HuH-7.5 (cell line): ENCODE results near the gene YKT6.

ENCODE experiments used
- DNase-seq: peaks from one replicate; pipeline ENCODE4 v3.0.0; 2011; ENCODE audit warnings: low spot score

The YKT6 gene

DNA sequence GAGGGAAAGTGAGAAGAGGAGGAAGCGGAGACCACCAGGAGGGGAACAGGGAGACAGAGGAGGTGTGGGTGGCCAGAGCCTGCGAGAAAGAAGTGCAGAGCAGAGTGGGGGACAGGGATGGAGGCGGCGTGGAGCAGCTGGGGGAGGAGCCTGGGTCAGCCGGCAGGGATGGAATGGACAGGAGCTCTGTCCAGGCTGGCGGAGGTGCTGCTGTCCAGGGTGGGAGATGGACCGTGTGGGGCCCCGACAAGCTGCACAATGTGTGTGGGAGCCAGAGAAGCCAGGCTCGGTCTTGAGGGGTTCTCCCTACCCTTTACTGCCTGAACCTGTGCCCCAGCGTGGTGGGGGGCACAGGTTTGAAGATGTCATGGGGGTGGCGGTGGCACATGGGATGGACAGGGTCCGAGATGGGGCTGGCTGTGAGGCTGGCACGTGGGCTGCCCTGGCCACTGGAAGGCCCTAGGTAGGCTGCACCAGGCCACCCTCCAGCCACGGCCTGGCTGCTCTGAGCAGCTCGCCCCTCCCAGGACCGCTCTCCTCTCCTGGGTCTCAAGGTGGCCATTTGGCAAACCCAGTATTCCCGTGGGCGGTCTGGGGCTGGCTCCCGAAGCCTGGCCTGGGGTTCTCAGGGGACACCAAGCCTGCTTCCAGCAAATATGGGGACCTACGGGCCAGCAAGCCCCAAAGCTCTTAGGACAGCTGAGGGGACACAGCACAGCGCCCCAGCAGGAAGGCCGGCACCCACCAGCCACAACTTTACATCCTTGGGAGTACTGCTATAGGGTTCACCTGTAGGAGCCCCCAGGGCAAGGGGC, 32.3 kb downstream of the YKT6 start:
- DNase-seq, result no peak

DNA sequence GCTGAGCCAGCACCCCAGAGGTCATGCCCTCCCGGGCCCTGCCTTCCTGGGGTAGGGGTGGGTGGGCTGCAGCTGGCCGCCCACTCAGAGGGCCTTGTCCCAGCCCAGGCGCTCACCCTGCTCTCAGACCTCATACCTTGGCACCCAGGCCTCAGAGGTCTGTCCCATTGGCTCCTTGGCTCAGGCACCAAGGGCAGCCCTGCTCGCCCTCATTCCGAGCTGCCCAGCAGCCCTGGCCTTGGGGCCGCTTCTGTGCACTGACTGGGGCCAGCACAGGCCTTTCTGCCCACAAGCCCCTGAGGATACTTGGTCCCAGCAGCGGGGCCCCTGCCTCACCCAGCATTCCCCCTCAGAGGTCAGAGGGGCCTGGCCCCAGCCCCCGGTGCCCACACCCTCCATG, 34.3 kb downstream of the YKT6 start:
- no peak for DNase-seq

DNA sequence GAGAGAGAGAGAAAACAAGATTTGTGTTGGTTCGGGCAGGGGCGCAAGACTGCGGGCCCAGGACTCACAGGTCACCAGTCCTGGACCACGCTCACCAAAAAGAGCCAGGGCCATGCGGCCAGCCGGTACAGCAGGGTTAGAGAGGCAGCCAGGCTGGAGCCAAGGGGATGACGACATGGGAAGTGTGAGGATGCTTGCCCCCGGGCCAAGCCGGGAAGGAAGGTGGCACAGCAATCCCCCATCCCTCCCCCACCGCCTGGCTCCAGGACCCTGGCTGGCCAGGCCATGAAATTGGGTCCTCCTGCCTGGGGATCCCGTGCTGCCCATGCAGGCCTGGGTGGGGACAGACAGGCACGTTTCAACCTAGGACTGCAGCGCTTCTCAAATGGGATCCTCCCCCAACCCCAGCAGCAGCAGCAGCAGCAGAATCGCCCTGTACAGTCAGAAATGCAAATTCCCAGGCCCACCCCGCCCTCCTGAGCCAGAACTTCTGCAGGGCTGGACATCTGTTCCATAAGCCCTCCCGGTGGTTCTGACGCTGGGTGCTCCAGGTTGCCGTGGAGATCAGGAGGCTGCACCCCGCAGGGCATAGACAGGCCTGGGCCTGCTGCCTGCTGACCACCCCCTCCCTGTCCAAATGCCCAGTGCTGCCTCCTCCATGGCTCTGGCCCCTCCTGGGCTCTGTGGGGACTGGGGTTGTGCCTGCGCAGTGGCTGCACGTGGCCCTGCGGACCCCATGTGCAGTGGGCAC, 35.0 kb downstream of the YKT6 start:
- DNase-seq, result no peak

DNA sequence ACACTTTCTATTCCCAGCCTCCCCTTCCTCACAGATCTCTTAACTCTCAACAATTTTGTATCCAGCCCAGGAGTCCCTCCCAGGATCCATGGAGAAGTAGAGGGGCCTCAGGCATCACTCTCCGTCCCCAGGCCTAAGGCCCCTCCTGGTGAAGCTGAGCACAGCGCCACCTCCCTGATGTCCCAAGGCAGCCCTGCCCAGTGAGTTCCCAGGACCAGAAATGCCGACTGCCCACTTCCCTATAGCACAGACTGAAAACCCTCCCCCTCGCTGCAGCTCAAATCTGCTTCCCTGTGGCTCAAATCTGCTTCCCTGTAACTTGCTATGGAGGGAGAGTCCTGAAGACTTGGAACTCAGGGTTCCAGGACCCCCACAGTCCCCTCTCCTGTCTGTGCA, 35.6 kb downstream of the YKT6 start:
- DNase-seq, result no peak

DNA sequence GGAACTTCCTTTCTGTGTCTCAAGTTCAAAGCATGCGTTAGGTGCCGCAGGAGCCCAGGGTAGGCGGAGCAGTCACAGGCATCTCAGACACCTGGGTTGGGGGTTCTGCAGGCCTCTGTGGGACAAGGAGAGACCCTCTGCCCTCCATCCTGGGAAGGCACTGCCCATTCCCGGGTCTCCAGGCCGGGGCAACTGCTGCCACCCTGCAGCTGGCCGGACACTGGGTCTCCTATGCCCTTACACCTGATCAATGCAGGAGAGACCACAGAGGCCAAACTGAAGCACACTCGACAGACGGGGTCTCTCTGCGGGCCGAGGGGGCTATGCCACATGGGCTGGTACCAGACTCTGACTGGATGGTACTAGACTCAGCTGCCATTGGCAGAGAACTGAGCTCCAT, 36.9 kb downstream of the YKT6 start:
- no peak for DNase-seq

DNA sequence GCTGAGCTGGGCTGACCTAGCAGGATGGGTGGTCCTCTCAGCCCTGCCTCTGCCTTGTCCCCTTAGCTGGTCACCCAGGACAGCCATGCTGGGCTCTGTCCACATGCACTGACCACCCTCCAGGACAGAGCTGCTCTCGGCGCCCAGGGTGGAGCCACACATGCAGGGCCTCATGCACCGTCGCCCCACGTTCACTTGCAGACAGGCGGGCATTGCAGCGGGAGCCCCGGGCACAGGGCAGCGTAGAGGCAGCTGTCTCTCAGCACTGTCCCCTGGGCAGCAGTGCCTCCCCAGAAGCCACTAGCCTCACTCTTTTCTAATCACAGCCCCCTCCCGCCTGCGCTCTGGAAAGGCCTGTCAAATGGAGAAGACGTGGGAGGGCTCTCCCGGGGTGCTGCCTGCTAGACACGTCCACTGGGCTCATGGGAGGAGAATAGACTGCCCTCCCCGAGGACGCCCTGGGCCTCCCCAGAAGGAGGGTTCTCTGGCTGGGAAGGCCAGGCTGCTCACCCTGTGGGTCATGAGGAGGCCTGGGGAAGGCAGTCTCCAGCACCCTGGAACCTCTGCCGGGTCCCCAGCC, 37.4 kb downstream of the YKT6 start:
- no peak for DNase-seq

DNA sequence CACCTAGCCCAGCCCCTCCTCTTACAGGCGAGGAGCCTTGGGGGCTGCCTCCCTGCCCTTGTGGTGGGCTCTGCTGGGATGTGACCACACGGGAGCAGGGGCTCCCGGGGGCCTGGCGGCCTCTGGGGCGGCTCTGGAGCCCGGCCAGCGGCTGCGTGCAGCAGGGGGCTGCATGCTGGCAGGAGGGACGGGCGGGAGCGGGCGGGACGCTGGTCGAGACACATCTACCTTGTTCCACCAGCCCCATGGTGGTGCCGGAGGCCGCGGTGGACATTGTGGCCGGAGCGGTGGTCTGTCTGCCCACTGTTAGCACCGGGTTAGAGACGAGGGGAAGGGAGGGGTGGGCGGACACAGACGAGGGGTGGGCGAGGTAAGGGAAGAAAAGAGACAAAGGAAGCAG, 38.6 kb downstream of the YKT6 start:
- DNase-seq, result no peak

DNA sequence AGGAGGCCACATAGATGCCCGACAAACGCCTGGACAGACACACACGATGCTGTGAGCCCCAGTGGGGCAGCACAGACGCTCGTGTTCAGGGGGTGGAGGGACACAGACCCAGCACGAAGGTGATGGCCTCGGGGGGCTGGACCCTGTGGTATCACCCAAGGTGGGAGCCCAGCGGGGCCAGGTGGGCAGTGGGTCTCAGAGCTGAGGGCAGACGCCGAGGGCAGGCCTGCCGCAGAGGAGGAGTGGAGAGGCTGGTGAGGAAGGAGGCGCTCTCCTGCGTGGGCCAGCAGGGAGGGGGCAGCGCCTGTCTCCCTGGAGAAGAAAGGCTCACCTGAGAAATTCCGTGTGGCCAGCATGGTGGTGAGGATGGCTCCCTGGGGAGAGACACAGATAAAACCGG, 39.6 kb downstream of the YKT6 start:
- no peak for DNase-seq

DNA sequence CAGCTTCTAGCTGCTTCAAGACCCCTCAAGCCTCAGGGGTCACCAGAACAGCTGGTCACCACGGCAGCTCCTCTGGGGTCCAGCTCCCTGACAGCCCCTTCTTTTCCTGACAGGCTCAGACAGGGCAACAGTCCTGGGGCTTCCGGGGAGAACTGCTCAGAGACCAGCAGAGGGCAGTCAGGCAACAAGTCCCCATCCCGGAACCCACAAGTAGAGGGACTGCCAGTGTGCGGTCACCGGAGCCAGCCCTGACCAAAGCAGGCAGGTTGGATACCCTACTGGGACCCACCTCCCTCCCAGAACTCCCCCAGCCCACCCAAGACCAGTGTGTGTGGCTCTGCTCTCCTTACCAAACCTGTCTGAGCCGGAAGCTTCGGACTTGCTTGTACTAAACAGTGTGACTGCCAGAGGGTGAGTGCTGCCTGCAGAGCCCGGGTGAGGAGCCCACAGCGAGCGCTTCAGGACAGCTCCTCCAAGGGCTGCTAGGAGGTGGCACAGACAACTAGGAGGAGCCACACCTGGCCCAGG, 40.3 kb downstream of the YKT6 start:
- DNase-seq, result peak; percentile 99

DNA sequence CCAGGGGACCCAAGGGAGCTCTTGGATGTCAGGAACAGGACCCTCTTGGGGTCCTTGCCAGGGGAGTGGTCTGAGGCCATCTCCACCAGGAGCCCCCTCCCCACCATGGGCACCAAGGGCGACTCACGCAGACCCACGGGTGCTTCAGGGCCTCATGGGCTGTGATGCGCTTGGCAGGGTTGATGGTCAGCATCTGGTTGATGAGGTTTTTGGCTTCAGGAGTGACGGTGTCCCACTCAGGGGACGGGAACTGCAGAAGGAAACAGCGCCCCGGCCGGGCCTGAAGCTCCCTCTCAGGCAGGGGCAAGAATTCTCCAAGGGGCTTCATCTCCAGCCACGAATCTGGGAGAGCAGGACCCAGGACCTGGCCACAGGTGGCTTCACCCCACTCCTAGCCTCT, 41.3 kb downstream of the YKT6 start:
- DNase-seq, result no peak

DNA sequence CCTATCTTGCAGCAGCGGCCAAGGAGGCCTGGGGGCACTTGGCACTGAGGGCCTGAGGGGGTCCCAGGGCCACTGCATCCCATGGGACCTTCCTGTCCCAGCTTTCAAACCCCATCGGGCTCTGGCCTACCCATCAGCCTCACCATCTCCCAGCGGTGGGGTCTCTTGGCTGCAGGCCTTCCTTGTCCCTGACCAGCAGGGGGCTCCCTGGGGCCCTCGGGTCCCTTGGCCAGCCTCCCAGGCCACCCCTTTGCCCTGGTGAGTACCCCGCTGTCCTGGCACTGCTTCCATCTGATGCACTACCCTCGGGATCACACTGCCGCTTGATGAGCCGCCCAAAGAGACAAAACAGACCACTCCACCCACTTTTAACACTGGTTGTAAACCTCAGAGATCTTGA, 43.5 kb downstream of the YKT6 start:
- DNase-seq, result peak; percentile 68

DNA sequence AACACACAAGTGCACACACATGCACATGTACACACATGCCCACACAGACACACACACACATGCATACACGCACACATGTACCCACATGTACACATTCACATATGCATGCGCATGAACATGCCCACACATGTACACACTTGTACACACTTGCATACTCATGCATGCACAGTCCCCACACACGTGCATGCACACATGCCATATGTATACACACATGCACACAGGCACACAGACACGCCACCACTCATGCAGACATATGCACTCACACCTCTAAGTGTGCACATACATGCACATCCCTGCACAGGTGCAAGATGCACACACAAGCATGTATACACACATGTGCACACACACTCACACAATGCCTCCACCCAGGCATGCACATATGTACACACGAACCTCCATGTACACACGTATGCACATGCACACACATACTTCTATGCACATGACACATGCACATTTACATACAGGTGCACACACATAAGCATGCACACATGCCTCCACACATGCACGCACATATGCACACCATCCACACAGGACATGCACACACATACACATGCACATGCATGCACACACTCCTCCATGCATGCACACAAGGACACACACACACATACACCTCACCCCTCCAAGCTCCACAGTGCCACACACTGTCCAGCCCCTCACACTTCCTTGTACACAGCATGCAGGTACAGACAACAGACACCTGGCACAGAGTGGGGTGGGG, 45.8 kb downstream of the YKT6 start:
- DNase-seq, result no peak

DNA sequence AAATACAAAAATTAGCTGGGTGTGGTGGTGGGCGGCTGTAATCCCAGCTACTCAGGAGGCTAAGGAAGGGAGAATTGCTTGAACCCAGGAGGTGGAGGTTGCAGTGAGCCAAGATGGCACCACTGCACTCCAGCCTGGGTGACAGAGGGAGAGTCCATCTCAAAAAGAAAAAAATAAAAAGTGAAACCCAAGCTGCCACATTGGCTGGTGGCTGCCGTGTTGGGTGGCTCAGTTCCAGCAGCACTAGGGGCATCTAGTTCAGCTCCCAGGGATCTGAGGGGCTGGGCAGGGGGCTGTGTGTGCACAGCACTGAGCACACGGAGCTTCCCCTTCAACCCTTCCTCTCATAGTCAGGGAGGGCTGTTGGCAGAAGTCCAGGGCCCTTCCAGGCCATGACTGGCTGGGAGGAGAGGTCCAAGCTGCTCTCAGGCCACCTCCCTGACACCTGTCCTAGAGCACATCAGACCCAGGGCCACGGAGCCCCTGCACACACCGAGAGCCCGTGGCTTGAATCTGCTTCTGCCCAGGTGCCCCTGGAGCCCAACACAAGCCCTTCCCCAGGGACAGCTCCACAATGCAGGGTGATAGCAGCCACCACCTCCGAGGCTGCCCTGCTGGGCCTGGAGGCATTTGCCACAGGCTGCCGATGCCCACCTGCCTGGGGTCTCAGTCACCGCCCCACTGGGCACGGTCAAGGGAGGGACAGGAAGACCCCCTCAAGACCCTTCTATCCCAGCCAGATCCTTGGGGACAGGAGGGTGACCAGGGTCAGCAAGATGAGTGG, 47.3 kb downstream of the YKT6 start:
- no peak for DNase-seq

DNA sequence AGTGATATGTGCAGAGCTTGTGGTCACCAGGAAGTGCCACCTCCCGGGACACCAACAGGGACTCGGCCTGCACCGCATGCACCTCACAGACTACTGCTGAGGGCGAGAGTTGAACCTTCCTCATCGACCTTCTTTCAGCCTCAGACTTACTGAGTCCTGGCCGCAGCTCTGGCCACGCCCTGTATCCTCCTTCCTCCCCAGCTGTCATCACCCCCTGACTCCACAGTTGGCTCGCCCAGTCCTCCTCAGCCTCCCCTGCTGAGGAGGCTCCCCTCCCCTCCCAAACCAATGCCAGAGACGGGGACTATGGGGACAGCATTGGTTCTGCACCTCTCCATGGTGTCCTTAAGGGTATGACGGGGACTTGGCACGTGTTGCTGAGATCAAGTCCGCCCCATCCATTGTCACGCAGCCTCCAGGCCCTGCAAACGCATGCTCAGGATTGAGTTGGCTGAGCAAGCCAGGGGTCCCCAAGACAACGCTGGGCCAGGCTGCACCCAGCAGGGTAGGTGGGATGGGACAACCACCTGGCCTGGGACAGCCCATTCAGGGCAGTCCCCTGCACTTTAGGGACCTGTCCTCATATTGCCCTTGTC, 49.0 kb downstream of the YKT6 start:
- DNase-seq, result no peak

DNA sequence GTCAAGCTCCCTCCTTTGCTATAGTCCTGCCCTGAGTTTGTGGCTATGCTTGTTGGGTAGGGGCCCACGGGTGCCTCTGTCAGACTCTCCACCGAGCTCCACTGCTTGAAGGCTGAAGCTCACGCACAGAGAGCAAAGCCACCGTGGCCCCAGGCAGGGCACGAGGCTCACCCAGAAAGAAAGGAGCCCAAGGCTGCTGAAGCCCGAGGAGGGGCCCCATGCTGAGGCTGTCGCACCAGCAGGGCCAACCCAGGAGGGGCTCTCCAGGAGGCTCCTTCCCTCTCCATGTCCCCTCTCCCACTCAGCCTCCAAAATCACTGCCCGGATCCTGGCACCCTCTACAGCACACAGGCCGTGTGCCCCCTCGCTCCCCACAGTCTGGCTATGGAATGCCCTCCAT, 50.5 kb downstream of the YKT6 start:
- DNase-seq, result no peak

DNA sequence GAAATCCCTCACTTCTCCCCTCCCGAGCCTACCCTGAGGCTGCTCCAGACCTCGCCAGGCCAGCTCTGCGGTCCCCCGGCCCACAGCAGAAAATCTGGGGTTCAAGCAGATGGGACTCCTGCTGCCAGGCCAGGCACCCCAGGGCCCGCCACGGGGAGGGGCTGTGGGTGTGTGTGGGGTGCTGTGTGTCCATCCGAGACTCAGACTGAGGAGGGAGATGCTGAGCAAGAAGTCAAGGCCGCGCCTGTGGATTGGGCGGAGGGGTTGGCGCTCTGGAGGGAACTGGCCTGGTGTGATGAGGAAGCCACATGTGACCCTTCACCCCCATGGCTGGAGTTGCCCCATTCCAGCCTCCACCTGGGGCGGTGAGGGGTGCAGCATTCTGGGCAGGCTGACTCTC, 51.1 kb downstream of the YKT6 start:
- no peak for DNase-seq

DNA sequence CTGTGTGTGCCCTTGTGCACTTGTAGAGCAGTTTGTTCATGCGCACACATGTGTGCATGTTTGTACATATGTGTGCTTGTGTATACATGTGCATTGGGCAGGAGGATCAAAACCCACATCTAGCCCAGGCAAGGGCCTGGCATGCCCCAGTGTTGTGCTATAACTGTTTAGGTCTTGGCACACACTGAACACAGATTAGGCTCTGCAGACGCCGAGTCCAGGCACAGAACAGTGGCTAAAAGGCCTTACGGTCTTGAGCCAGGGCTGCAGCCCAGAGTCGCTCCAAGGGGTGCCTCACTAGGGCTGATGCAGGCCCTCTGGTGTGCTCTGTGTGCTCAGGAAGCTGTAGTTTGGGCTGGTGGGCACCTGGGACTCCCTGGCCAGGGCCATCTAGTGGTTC, 55.7 kb downstream of the YKT6 start:
- no peak for DNase-seq

DNA sequence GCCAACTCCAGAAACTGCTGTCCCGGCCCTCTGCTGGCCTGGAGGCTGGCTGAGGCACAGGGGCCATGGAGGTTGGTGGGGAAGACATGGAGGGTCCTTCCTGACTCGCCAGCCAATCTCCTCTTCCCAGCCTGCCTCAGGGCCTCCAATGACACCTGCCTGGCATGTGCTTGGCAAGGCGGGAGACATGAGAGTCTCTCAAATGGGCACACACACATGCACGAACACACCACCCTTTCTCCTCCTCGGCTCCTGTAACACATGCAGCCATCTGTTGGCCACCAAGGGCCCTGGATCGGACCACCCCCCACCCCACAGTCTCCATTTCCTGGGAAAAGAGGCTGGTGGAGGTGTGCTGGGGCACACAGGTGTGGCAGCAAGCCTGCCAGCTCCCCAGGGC, 56.4 kb downstream of the YKT6 start:
- no peak for DNase-seq

DNA sequence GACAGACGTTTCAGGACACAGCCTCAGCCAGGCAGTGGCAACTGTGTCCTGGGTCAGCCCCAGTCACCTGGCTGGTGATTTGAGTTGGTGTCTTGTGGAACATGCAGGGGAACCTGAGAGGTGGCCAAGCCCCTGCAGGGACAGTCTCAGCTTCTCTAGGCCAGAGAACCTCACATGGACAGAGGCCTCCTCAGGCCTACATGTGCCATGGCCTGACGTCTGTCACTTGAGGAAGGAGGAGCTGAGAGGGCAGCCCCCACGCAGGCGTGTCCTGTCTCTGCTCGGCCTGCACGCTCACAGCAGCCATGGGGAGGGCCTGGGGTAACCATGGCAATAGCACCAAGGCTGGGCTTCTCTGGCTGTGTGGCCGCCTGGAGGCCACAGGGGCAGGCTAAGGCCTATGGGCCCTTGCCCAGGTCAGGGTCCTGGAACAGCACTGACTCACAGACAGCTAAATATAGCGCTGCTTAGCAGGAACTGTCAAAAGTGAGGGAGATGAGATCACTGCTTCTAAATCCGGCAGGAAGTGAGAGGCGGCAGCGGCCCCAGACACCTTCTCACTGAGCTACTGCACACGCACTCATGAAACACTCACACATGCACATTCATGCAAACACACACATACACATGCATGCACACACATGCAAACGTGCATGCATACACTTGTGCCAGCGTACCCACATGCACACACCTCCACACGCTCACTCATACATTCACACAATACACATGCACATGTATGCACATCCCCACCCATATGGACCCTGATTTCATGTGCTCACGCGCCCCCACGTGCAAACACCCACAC, 57.0 kb downstream of the YKT6 start:
- peak; percentile 75 for DNase-seq

DNA sequence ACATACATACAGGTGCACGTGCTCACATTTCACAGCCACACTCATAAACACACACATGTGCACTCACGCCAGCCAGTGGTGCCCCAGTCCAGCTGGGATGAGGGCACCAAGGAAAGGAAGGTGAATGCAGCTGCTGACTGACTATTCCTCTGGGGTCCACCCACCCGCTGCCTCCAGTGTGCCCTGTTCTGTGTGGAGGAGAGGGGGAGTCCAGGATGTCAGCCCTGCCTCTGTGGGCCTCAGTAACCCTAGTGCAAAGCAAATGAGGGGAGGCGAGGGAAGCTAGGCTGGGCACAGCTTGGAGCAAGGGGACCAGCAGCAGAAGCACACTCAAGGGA, 57.6 kb downstream of the YKT6 start:
- no peak for DNase-seq
